Measurements from ENCODE around the gene CHST5.
"Not testable (repeated sequence)": the region's sequence is repeated elsewhere in the genome, so short reads cannot be mapped to it uniquely, and the experiment has no call there.

The CHST5 gene

GRCh38 chr16:75506107-75506506 is 29.8 kb downstream of the CHST5 start:
- DNase-seq (ENCODE audit: low read depth, low spot score), result no peak

- DNase-seq (ENCODE audit: low read depth, low spot score), result no peak
Observed at GRCh38 chr16:75503801-75504200, 32.1 kb downstream of the CHST5 start.

GRCh38 chr16:75502916-75503605 is 32.8 kb downstream of the CHST5 start:
- DNase-seq (ENCODE audit: low read depth, low spot score), result no peak

- DNase-seq (ENCODE audit: low read depth, low spot score), result not testable (repeated sequence)
Observed at GRCh38 chr16:75501820-75502219, 34.1 kb downstream of the CHST5 start.

GRCh38 chr16:75501359-75501758 is 34.5 kb downstream of the CHST5 start:
- no peak for DNase-seq (ENCODE audit: low read depth, low spot score)

GRCh38 chr16:75498605-75499322 is 37.1 kb downstream of the CHST5 start:
- not testable (repeated sequence) for DNase-seq (ENCODE audit: low read depth, low spot score)

GRCh38 chr16:75497558-75497957 is 38.4 kb downstream of the CHST5 start:
- no peak for DNase-seq (ENCODE audit: low read depth, low spot score)

GRCh38 chr16:75495076-75495674 is 40.7 kb downstream of the CHST5 start, which contains the start of gene CHST6:
Gene CHST6 (minus strand): TSS chr16:75495441. CDS start chr16:75479828, 15,613 bp downstream.
- no peak for DNase-seq (ENCODE audit: low read depth, low spot score)

- no peak for DNase-seq (ENCODE audit: low read depth, low spot score)
Observed at GRCh38 chr16:75494661-75495075, 41.2 kb downstream of the CHST5 start.

GRCh38 chr16:75494184-75494583 is 41.7 kb downstream of the CHST5 start:
- DNase-seq (ENCODE audit: low read depth, low spot score), result no peak

- no peak for DNase-seq (ENCODE audit: low read depth, low spot score)
Observed at GRCh38 chr16:75491876-75492275, 44.0 kb downstream of the CHST5 start.

GRCh38 chr16:75488322-75488721 is 47.6 kb downstream of the CHST5 start:
- no peak for DNase-seq (ENCODE audit: low read depth, low spot score)

- no peak for DNase-seq (ENCODE audit: low read depth, low spot score)
Observed at GRCh38 chr16:75486676-75487313, 49.1 kb downstream of the CHST5 start.

GRCh38 chr16:75486014-75486675 is 49.8 kb downstream of the CHST5 start:
- no peak for DNase-seq (ENCODE audit: low read depth, low spot score)

- DNase-seq (ENCODE audit: low read depth, low spot score), result no peak
Observed at GRCh38 chr16:75485230-75486013, 50.5 kb downstream of the CHST5 start.

GRCh38 chr16:75483222-75483621 is 52.7 kb downstream of the CHST5 start:
- DNase-seq (ENCODE audit: low read depth, low spot score), result no peak

GRCh38 chr16:75482434-75483205 is 53.3 kb downstream of the CHST5 start:
- DNase-seq (ENCODE audit: low read depth, low spot score), result no peak

- no peak for DNase-seq (ENCODE audit: low read depth, low spot score)
Observed at GRCh38 chr16:75481475-75481874, 54.4 kb downstream of the CHST5 start.

- no peak for DNase-seq (ENCODE audit: low read depth, low spot score)
Observed at GRCh38 chr16:75479421-75479990, 56.4 kb downstream of the CHST5 start.
